Measurements from ENCODE around the gene POLR2E. TPM values are rescaled to one million over a fixed set of nuclear protein-coding genes. Genes with fewer than 3 reads are reported as not detected.

Gene POLR2E
- total RNA-seq, 1 donor from 2014 or later = 173 TPM

- peak overlapping the region; percentile 53 for H3K27ac Mint-ChIP-seq
- peaks cover 54% of the 10 kb centered on the region for H3K4me1 Mint-ChIP-seq
- CTCF ChIA-PET = interaction anchor here (1.9 kb wide), 1 partner anchor 22 kb away, joined by 7 read pairs; no protein-coding TSS in a partner anchor
Measured at GRCh38 chr19:1086613-1087012, 8.6 kb downstream of the POLR2E start.

DNA sequence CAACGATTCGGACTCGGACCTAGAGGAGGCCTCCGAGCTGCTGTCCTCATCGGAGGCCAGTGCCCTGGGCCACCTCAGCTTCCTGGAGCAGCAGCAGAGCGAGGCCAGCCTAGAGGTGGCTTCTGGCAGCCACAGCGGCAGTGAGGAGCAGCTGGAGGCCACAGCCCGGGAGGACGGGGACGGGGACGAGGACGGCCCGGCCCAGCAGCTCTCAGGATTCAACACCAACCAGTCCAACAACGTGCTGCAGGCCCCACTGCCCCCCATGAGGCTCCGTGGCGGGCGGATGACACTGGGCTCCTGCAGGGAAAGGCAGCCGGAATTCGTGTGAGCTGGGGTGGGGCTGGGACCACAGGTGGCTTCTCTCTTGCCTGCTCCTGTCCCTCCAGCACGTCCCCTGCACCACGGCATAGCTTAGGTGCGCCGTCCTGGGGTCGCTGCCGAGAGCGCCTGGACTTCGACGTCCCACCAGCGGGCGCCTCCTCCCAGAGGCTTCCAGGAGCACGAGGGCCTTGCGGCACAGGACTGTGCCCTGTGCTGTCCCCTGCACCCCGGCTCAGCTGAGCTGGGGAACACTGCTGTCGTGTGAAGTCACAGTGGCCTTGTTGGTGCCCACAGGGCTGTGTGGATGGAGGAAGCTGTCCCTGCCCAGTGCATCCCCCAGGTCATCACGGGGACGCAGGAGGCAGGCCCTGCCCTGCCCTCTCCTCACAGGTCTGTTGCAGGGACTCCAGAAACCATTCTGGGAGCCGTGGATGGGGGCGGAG is 9.3 kb downstream of the POLR2E start:
- Mint-ChIP-seq H3K27ac (peak overlapping the region; percentile 69), H3K27me3 (no peaks in the 10 kb centered on the region), H3K4me1 (peaks cover 57% of the 10 kb centered on the region), H3K9me3 (no peaks in the 10 kb centered on the region), H3K36me3 (ENCODE audit: low read depth) (peaks cover 66% of the 10 kb centered on the region), H3K4me3 (no peak overlapping the region)
- TF ChIP-seq, protein P1, sequence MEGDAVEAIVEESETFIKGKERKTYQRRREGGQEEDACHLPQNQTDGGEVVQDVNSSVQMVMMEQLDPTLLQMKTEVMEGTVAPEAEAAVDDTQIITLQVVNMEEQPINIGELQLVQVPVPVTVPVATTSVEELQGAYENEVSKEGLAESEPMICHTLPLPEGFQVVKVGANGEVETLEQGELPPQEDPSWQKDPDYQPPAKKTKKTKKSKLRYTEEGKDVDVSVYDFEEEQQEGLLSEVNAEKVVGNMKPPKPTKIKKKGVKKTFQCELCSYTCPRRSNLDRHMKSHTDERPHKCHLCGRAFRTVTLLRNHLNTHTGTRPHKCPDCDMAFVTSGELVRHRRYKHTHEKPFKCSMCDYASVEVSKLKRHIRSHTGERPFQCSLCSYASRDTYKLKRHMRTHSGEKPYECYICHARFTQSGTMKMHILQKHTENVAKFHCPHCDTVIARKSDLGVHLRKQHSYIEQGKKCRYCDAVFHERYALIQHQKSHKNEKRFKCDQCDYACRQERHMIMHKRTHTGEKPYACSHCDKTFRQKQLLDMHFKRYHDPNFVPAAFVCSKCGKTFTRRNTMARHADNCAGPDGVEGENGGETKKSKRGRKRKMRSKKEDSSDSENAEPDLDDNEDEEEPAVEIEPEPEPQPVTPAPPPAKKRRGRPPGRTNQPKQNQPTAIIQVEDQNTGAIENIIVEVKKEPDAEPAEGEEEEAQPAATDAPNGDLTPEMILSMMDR (IDR thresholded peaks at IDR 0.05) = no peak
- ChIA-PET CTCF (interaction anchor here (0.8 to 1.5 kb wide), 2 partner anchors 21 kb away, joined by 3 to 4 read pairs; no protein-coding TSS in a partner anchor), POLR2A (interaction anchor here (0.6 to 10.8 kb wide), 10 partner anchors 9 to 317 kb away, joined by 3 to 184 read pairs (median 13); partner anchors contain the start of genes ABCA7, ARHGAP45, GPX4 and POLR2E)
- ATAC-seq (ENCODE audit: low read depth) (no peak), DNase-seq (peak; percentile 17)
- intact Hi-C loops (cut with micrococcal nuclease) = loop anchor here (2.0 kb wide), 1 partner anchor 29 kb away; no protein-coding TSS in a partner anchor

More at GRCh38 chr19:1086613-1087012, 8.6 kb downstream of the POLR2E start:
- no peak for ATAC-seq (ENCODE audit: low read depth)
- TF ChIP-seq, protein P1 (IDR thresholded peaks at IDR 0.05) = no peak
- POLR2A ChIA-PET = interaction anchor here (0.6 to 10.8 kb wide), 6 partner anchors 11 to 65 kb away, joined by 3 to 184 read pairs (median 28); partner anchors contain the start of genes ABCA7, ARHGAP45, GPX4 and RNU6-2
- intact Hi-C loops (cut with micrococcal nuclease) = loop anchor here (1.0 to 2.0 kb wide), 2 partner anchors 9 to 30 kb away; no protein-coding TSS in a partner anchor
- peaks cover 64% of the 10 kb centered on the region for H3K36me3 Mint-ChIP-seq (ENCODE audit: low read depth)
- DNase-seq = no peak
- no peak overlapping the region for H3K4me3 Mint-ChIP-seq
- H3K27me3 Mint-ChIP-seq = no peaks in the 10 kb centered on the region
- H3K9me3 Mint-ChIP-seq = no peaks in the 10 kb centered on the region

DNA sequence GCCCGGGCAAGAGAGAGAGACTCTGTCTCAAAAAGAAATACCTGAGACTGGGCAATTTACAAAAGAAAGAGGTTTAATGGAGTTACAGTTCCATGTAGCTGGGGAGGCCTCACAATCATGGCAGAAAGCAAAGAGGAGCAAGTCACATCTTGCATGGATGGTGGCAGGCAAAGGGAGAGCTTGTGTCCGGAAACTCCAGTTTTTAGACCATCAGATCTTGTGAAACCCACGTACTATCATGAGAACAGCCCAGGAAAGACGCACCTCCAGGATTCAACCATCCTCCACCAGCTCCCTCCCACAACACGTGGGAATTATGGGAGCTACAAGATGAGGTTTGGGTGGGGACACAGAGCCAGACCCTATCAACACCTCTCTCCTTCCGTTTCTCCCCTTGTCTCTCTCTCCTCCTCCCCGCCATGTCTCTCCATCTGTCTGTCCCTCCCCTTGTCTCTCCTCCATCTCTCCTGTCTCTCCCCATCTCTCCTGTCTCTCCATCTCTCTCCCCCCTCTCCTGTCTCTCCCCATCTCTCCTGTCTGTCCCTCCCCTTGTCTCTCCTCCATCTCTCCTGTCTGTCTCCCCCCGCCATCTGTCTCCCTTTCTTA is 10.0 kb downstream of the POLR2E start:
- Mint-ChIP-seq H3K4me3 (no peak overlapping the region), H3K4me1 (peaks cover 59% of the 10 kb centered on the region), H3K9me3 (no peaks in the 10 kb centered on the region), H3K27me3 (no peaks in the 10 kb centered on the region), H3K36me3 (ENCODE audit: low read depth) (peaks cover 69% of the 10 kb centered on the region), H3K27ac (peak overlapping the region; percentile 69)
- no peak for DNase-seq
- intact Hi-C loops (cut with micrococcal nuclease) = no loop called here
- POLR2A ChIA-PET = interaction anchor here (0.7 to 10.8 kb wide), 10 partner anchors 10 to 318 kb away, joined by 3 to 184 read pairs (median 13); partner anchors contain the start of genes ABCA7, ARHGAP45, GPX4 and POLR2E
- ATAC-seq (ENCODE audit: low read depth) = no peak
- TF ChIP-seq, protein P1 (IDR thresholded peaks at IDR 0.05) = no peak
- CTCF ChIA-PET = interaction anchor here (1.5 kb wide), 1 partner anchor 20 kb away, joined by 4 read pairs; no protein-coding TSS in a partner anchor

- TF ChIP-seq, protein P1 (IDR thresholded peaks at IDR 0.05) = no peak
- Mint-ChIP-seq H3K27ac (peak overlapping the region; percentile 69), H3K9me3 (no peaks in the 10 kb centered on the region), H3K27me3 (no peaks in the 10 kb centered on the region), H3K4me3 (no peak overlapping the region), H3K36me3 (ENCODE audit: low read depth) (peaks cover 70% of the 10 kb centered on the region), H3K4me1 (peaks cover 60% of the 10 kb centered on the region)
- ChIA-PET CTCF (interaction anchor here (1.5 kb wide), 1 partner anchor 19 kb away, joined by 4 read pairs; no protein-coding TSS in a partner anchor), POLR2A (interaction anchor here (0.6 to 10.8 kb wide), 7 partner anchors 9 to 248 kb away, joined by 3 to 184 read pairs (median 4); partner anchors contain the start of genes ARHGAP45 and POLR2E)
- intact Hi-C loops (cut with micrococcal nuclease) = no loop called here
- ATAC-seq (ENCODE audit: low read depth) (no peak), DNase-seq (no peak)
Measured at GRCh38 chr19:1084024-1084868, 10.9 kb downstream of the POLR2E start.
